Trophoblast cell (in vitro differentiated cells and primary cell): Measurements from ENCODE around the gene YES1.
A peak's percentile ranks its signal among the peaks of the same experiment; 100 is the strongest.

Source experiments
- DNase-seq, 2 donors: peaks; one replicate each; pipeline ENCODE4 v3.0.0-alpha.2; 2016
- H2AFZ ChIP-seq: 2 replicates; pipeline ENCODE4 v1.6.1; 2013; ENCODE audit warnings: low read length, moderate library complexity, mild to moderate bottlenecking; ENCODE audit not compliant: insufficient read depth, poor library complexity
- H2AK5ac ChIP-seq: 2 replicates; pipeline ENCODE4 v1.6.1; 2013; ENCODE audit warnings: mild to moderate bottlenecking, low read length
- H2BK120ac ChIP-seq: 2 replicates; pipeline ENCODE4 v1.6.1; 2013; ENCODE audit warnings: low read length, mild to moderate bottlenecking, moderate library complexity; ENCODE audit not compliant: insufficient read depth, poor library complexity
- H2BK12ac ChIP-seq: 2 replicates; pipeline ENCODE4 v1.6.1; 2013; ENCODE audit warnings: mild to moderate bottlenecking, low read length, moderate library complexity
- H2BK5ac ChIP-seq: 2 replicates; pipeline ENCODE4 v1.6.1; 2013; ENCODE audit warnings: low read length, low read depth, moderate library complexity, mild to moderate bottlenecking; ENCODE audit not compliant: poor library complexity
- H3K14ac ChIP-seq: 2 replicates; pipeline ENCODE4 v1.6.1; 2013; ENCODE audit warnings: mild to moderate bottlenecking, low read length
- H3K18ac ChIP-seq: 2 replicates; pipeline ENCODE4 v1.6.1; 2013; ENCODE audit warnings: mild to moderate bottlenecking, low read length
- H3K23ac ChIP-seq: 2 replicates; pipeline ENCODE4 v1.6.1; 2013; ENCODE audit warnings: low read length
- H3K27ac ChIP-seq: 2 replicates; pipeline ENCODE4 v1.5.1; 2013; ENCODE audit warnings: low read depth, mild to moderate bottlenecking, inconsistent platforms, low read length, moderate library complexity
- H3K27me3 ChIP-seq: 2 replicates; pipeline ENCODE4 v1.6.1; 2013; ENCODE audit warnings: inconsistent platforms, mild to moderate bottlenecking, low read length, moderate library complexity; ENCODE audit not compliant: insufficient read depth
- H3K36me3 ChIP-seq, 2 experiments: 1 replicate in 1 of 2; 2 replicates in 1 of 2; pipeline ENCODE4 v1.6.1; 2013; ENCODE audit warnings: low read length in 2 of 2, mild to moderate bottlenecking in 2 of 2, moderate library complexity in 1 of 2; ENCODE audit not compliant: insufficient read depth in 2 of 2, control insufficient read depth in 1 of 2
- H3K4ac ChIP-seq: 2 replicates; pipeline ENCODE4 v1.6.1; 2013; ENCODE audit warnings: low read depth, mild to moderate bottlenecking, low read length, moderate library complexity
- H3K4me1 ChIP-seq, 2 experiments: 1 replicate in 1 of 2; 2 replicates in 1 of 2; pipeline ENCODE4 v1.6.1; 2013; ENCODE audit warnings: low read length in 2 of 2, mild to moderate bottlenecking in 2 of 2, moderate library complexity in 1 of 2; ENCODE audit not compliant: insufficient read depth in 2 of 2, control insufficient read depth in 1 of 2
- H3K4me2 ChIP-seq: 2 replicates; pipeline ENCODE4 v1.6.1; 2013; ENCODE audit warnings: inconsistent platforms, mild to moderate bottlenecking, low read length, moderate library complexity
- H3K4me3 ChIP-seq: 2 replicates; pipeline ENCODE4 v1.5.1; 2013; ENCODE audit warnings: mild to moderate bottlenecking, low read depth, low read length, inconsistent platforms
- H3K79me1 ChIP-seq: one replicate; pipeline ENCODE4 v1.6.1; 2013; ENCODE audit warnings: low read length
- H3K79me2 ChIP-seq: 2 replicates; pipeline ENCODE4 v1.6.1; 2013; ENCODE audit warnings: low read length, mild to moderate bottlenecking; ENCODE audit not compliant: control insufficient read depth, insufficient read depth, poor library complexity
- H3K9ac ChIP-seq: 2 replicates; pipeline ENCODE4 v1.6.1; 2013; ENCODE audit warnings: mild to moderate bottlenecking, low read length
- H3K9me3 ChIP-seq: 2 replicates; pipeline ENCODE4 v1.6.1; 2013; ENCODE audit warnings: low read depth, mild to moderate bottlenecking, control low read depth, inconsistent platforms, low read length; ENCODE audit not compliant: insufficient read depth
- H4K12ac ChIP-seq: 2 replicates; pipeline ENCODE4 v1.6.1; 2013; ENCODE audit warnings: low read depth, mild to moderate bottlenecking, low read length, moderate library complexity
- H4K8ac ChIP-seq: 2 replicates; pipeline ENCODE4 v1.6.1; 2013; ENCODE audit warnings: low read depth, mild to moderate bottlenecking, low read length, moderate library complexity
- H4K91ac ChIP-seq: one replicate; pipeline ENCODE4 v1.6.1; 2013; ENCODE audit warnings: low read depth, mild to moderate bottlenecking, low read length, moderate library complexity
- WGBS: extraction: QIAGEN DNeasy Blood & Tissue Kit; methylation state at CpG from one replicate; pipeline ENCODE4 v1.1.7; 2013; ENCODE audit warnings: missing lambda C conversion rate; ENCODE audit not compliant: insufficient read length, insufficient coverage; ENCODE audit errors: extremely low coverage; 5-methylcytosine and 5-hydroxymethylcytosine counted together

Gene YES1

GRCh38 chr18:774811-775210 lies 37.2 kb downstream of the YES1 start:
- H3K9ac ChIP-seq, result no peak overlapping the region
- peaks cover 10 to 15% of the 10 kb centered on the region in 2 experiments for H3K4me1 ChIP-seq
- H2BK120ac ChIP-seq, result no peak overlapping the region
- no peak overlapping the region for H3K27ac ChIP-seq
- H2AK5ac ChIP-seq, result no peak overlapping the region
- no peak overlapping the region for H3K4me3 ChIP-seq
- peaks cover 2% of the 10 kb centered on the region for H3K79me2 ChIP-seq
- H4K12ac ChIP-seq, result no peak overlapping the region
- H3K27me3 ChIP-seq, result no peaks in the 10 kb centered on the region
- no peaks in the 10 kb centered on the region for H3K36me3 ChIP-seq
- no CpG with 5 or more reads among the region's 1 CpG for WGBS
- H2BK5ac ChIP-seq, result no peak overlapping the region
- DNase-seq, result no peak
- H2BK12ac ChIP-seq, result no peak overlapping the region
- no peaks in the 10 kb centered on the region for H3K9me3 ChIP-seq
- no peak overlapping the region for H3K14ac ChIP-seq
- peaks cover 11% of the 10 kb centered on the region for H3K79me1 ChIP-seq
- H3K18ac ChIP-seq, result no peak overlapping the region
- no peak overlapping the region for H4K91ac ChIP-seq
- no peak overlapping the region for H2AFZ ChIP-seq
- no peak overlapping the region for H4K8ac ChIP-seq
- H3K4me2 ChIP-seq, result no peak overlapping the region
- peak overlapping the region; percentile 58 for H3K4ac ChIP-seq
- no peak overlapping the region for H3K23ac ChIP-seq

DNA sequence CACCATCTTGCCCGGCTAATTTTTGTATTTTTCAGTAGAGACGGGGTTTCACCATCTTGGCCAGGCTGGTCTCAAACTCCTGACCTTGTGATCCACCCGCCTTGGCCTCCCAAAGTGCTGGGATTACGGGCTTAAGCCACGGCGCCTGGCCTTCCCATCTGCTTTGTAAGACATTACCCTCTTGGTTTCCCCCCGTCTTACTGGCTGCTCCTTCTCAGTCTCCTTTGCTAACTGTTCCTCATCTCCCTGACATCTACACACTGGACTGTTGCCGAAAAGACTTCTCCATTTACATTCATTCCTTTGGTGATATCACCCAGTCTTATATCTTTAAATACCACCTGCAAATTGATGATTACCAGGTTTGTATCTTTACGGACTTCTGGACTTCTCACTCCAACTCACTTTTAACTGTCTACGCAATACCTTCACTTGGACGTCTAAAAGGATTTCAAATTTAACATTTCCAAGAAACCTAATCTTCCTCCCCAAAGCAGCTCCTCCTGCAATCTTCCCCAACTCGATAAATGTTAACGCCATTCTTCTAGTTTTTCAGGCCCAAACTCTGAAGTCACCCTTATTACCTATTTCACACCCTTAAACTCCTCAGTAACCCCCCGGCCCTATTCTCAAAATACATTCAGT lies 37.9 kb downstream of the YES1 start:
- no peak overlapping the region for H2BK12ac ChIP-seq
- no peak overlapping the region for H3K4me2 ChIP-seq
- H3K4me1 ChIP-seq, result peaks cover 11 to 14% of the 10 kb centered on the region in 2 experiments
- peaks cover 2% of the 10 kb centered on the region for H3K79me2 ChIP-seq
- H3K27me3 ChIP-seq, result no peaks in the 10 kb centered on the region
- no peak overlapping the region for H4K91ac ChIP-seq
- H3K36me3 ChIP-seq, result no peaks in the 10 kb centered on the region
- H3K18ac ChIP-seq, result no peak overlapping the region
- H2BK120ac ChIP-seq, result no peak overlapping the region
- no peak overlapping the region for H3K4me3 ChIP-seq
- H3K79me1 ChIP-seq, result peaks cover 11% of the 10 kb centered on the region
- WGBS, result 100% methylated on average over 1 of the region's 14 CpGs
- no peak overlapping the region for H4K8ac ChIP-seq
- H3K9me3 ChIP-seq, result no peaks in the 10 kb centered on the region
- H2AFZ ChIP-seq, result no peak overlapping the region
- no peak overlapping the region for H2BK5ac ChIP-seq
- H2AK5ac ChIP-seq, result no peak overlapping the region
- DNase-seq, result no peak
- H3K23ac ChIP-seq, result no peak overlapping the region
- no peak overlapping the region for H3K9ac ChIP-seq
- no peak overlapping the region for H3K14ac ChIP-seq
- no peak overlapping the region for H4K12ac ChIP-seq
- H3K27ac ChIP-seq, result no peak overlapping the region
- no peak overlapping the region for H3K4ac ChIP-seq

GRCh38 chr18:770583-770961 lies 41.5 kb downstream of the YES1 start:
- Histone ChIP-seq H3K27ac (peak overlapping the region; percentile 90), H2BK12ac (peak overlapping the region; percentile 54), H3K9me3 (no peaks in the 10 kb centered on the region), H3K14ac (peak overlapping the region; percentile 57), H3K36me3 (no peaks in the 10 kb centered on the region), H3K23ac (no peak overlapping the region), H4K8ac (no peak overlapping the region), H3K79me1 (peaks cover 11% of the 10 kb centered on the region), H3K27me3 (no peaks in the 10 kb centered on the region), H2AFZ (no peak overlapping the region), H4K12ac (no peak overlapping the region), H2AK5ac (no peak overlapping the region), H2BK120ac (peak overlapping the region; percentile 79), H3K79me2 (peaks cover 2% of the 10 kb centered on the region), H3K4me3 (no peak overlapping the region), H2BK5ac (peak overlapping the region; percentile 86), H3K18ac (no peak overlapping the region), H4K91ac (peak overlapping the region; percentile 65), H3K9ac (no peak overlapping the region), H3K4me1 (peaks cover 11 to 13% of the 10 kb centered on the region in 2 experiments), H3K4me2 (peak overlapping the region; percentile 58), H3K4ac (no peak overlapping the region)
- DNase-seq, result peak; percentile 81 to 97

DNA sequence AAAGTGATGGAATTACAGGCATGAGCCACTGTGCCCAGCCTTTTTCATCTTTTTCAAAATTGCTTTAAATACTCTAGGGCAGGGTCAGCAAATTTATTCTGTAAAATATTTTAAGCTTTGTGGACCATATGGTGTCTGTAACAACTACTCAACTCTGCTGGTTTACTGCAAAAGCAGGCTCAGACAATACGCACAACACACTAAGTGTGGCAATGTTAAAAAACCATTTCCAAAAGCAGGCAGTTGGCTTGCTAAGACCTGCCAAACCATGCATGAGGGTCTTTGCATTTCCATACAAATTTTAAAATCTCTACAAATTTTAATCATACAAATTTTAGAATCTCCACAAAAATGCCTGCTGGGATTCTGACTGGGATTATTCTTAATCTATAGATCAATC lies 44.1 kb downstream of the YES1 start:
- Histone ChIP-seq H3K79me2 (peaks cover 2% of the 10 kb centered on the region), H3K79me1 (peaks cover 11% of the 10 kb centered on the region), H4K91ac (no peak overlapping the region), H3K18ac (no peak overlapping the region), H3K4ac (no peak overlapping the region), H3K4me3 (no peak overlapping the region), H3K4me1 (peaks cover 12 to 15% of the 10 kb centered on the region in 2 experiments), H4K8ac (no peak overlapping the region), H3K27ac (no peak overlapping the region), H2BK120ac (no peak overlapping the region), H3K9me3 (no peaks in the 10 kb centered on the region), H3K4me2 (no peak overlapping the region), H2AK5ac (no peak overlapping the region), H2BK12ac (no peak overlapping the region), H3K27me3 (no peaks in the 10 kb centered on the region), H3K36me3 (no peaks in the 10 kb centered on the region), H2BK5ac (no peak overlapping the region), H3K14ac (no peak overlapping the region), H4K12ac (no peak overlapping the region), H3K9ac (no peak overlapping the region), H2AFZ (no peak overlapping the region), H3K23ac (no peak overlapping the region)
- DNase-seq, result no peak
- no CpG with 5 or more reads among the region's 1 CpG for WGBS
